Stimulated activated CD8-positive, alpha-beta memory T cell treated with anti-CD3 and anti-CD28 coated beads, Interleukin-12 subunit alpha, Interleukin-12 subunit beta, amount 100 ng/mL, for 24 hours (primary cell): ENCODE data around the gene PFKL.

Experiments used
- DNase-seq: peaks from one replicate; pipeline ENCODE4 v3.0.0-alpha.2; 2020; ENCODE audit errors: extremely low read depth

Gene PFKL

DNA sequence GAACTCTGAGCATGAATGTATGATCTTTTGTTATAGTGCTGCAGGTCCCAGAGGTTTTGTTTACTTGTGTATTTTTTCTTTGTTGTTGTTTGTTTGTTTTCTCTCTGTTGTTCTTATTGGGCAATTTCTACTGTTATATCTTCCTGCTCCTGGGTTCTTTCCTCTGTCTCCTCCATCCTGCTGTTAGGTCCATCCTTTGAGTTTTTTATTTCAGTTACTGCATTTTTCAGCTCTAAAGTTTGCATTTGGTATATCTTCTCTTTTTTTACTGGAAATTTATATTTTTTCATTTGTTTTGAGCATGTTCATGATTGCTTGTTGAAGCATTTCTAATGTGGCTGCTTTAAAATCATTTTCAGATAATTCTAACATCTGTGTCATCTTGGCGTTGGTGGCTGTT lies 63.4 kb downstream of the PFKL start:
- DNase-seq, result no peak

DNA sequence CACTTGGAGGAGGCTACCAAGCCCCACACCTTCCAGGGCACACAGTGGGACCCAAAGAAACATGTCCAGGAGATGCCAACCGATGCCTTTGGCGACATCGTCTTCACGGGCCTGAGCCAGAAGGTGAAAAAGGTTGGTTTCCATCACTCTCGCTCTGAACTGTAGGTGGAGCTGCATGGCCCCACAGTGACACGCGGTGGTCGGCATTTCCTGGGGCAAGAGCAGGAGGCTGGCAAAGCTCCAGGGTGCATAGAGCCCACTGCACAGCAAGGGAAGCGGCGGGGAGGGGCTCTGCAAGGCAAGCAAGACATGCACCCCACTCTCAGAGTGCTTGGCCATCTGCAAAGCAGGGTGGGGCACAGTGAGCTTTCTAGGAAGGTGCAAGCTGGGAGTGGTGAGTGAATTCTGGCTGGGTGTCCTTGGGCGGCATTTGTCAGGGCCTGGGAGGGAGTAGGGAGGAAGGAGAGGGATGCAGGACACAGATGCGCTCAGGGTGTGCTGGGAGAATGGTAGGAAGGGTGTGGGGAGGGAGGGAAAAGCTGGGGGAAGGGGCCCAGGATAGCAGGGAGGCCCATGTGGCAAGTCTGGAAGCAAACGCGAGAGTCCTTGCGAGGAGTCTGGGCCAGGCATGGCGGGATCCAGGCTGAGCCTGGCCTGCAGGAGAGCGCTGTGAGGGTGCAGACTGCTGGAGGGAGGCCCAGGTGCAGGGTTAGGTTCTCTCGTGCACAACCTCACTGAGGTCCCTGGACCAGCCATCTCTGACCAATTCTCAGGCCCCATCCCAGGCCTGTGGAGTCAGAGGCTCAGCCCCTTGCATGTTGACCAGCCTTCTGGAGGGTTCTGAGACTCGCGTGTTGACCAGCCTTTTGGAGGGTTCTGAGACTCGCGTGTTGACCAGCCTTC lies 64.5 kb downstream of the PFKL start:
- DNase-seq, result no peak

GRCh38 chr21:44365251-44365966 lies 65.6 kb downstream of the PFKL start:
- no peak for DNase-seq

- no peak for DNase-seq
Measured at GRCh38 chr21:44365967-44366585, 66.2 kb downstream of the PFKL start.

- no peak for DNase-seq
Measured at GRCh38 chr21:44366586-44367211, 66.8 kb downstream of the PFKL start.

DNA sequence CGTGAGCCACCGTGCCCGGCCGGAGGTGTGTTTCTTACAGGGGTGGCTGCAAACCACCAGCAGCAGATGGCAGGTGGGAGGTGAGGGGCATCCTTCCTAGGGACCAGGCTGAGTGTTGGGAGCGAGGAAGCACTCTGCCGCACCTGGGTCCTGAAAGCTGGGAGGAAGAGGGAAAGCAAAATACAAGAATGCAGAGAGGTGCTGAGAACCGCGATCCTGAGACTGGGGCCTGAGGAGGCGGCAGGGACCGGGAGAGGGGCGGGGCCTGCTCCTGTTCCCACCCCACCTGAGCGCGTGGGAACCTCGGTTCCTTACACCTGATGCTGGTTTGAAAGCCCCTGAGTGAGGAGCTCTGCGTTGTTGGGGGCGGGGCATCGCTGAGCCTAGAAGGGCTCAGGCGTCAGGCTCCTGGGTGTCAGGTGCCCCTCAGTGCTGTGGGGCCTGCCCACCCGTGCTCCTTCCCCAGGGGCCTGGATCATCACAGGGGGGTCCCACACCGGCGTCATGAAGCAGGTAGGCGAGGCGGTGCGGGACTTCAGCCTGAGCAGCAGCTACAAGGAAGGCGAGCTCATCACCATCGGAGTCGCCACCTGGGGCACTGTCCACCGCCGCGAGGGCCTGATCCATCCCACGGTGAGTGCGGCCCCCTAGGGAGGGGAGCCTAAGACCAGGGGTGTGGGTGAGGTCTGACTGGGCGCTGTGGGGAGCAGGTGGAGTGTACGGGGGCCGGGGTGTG lies 69.0 kb downstream of the PFKL start:
- no peak for DNase-seq

GRCh38 chr21:44370027-44370735 lies 70.3 kb downstream of the PFKL start:
- no peak for DNase-seq

DNA sequence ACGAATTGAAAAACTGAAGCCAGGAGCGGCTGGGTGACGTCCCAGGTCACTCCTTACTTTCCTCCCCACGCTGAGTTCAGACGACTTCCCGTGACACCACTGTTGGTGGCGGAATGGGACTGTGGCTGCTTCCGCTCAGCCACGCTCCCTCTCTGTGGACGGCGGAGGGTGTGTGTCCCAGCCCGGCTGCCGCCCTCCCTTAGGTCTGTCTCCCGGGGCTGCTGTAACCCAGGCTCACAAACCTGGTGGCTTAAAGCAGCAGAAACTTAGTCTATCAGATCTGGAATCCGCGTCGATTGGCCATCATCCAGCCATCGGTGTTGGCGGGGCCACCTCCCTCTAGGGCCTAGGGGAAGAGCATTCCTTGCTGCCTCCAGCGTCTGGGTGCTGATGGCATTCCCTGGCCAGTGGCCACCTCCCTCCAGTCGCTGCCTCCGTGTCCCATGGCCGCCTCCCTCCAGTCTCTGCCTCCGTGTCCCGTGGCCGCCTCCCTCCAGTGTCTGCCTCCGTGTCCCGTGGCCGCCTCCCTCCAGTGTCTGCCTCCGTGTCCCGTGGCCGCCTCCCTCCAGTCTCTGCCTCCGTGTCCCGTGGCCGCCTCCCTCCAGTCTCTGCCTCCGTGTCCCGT lies 71.0 kb downstream of the PFKL start:
- no peak for DNase-seq

- DNase-seq, result no peak
Measured at GRCh38 chr21:44371596-44371995, 71.7 kb downstream of the PFKL start.

DNA sequence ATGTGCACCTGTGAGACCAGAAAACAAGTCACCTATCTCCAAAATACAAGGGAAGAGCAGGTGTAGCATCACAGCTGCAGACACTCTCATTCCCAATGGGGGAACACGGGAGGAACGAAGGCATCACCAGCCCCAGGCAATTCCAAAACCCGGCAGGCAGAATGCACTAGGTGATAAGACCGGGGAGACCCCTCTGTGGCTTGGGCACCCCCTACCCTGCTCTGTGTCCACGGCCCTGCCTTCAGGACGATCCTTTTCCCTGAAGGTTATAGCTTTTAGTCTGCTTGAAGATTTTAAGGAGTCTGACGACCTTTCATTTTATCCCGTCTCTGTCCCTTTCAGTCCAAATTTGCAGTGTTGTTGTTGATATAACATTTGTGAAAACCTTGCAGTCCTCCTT lies 72.8 kb downstream of the PFKL start:
- no peak for DNase-seq

DNA sequence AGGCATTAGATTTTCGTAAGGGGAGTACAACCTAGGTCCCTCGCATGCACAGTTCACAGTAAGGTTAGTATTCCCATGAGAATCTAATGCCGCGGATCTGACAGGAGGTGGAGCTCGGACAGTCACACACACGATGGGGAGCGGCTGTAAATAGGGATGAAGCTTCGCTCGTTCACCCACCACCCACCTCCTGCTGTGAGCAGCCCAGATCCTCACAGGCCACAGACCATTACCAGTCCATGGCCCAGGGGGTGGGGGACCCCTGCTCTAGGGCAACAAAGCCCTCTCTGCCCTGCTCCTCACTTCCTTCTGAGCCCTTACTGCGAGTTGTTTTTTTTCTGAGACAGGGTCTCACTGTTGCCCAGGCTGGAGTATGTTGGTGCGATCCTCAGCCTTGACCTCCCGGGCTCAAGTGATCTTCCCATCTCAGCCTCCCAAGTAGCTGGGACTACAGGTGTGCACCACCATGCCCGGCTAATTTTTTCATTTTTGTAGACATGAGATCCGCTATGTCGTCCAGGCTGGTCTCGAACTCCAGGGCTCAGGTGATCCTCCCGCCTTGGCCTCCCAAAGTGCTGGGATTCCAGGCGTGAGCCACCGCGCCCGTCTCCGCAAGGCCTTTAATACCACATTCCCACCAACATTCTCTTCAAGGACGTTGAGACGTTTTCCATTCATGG lies 74.9 kb downstream of the PFKL start:
- no peak for DNase-seq

DNA sequence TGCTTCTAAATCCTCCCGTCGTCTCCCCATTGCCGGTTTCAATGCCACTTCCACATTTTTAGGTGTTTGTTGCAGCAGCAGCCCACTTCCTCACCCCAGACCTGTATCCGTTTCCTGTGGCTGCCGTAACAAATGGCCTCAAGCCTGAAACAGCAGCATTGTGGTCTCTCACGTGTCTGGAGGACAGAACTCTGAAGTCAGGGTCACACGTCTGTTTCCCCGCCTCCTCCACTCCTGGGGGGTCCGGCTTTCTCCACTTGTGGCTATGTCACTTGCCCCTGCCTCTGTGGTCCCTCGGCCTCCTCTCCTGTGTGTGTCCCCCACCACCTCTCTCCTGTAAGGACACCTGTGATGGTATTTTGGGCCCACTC lies 75.4 kb downstream of the PFKL start:
- DNase-seq, result no peak

GRCh38 chr21:44375761-44376241 lies 75.9 kb downstream of the PFKL start:
- no peak for DNase-seq

GRCh38 chr21:44376606-44377005 lies 76.8 kb downstream of the PFKL start:
- DNase-seq, result no peak
